ENCODE results near the gene RHOA.

DNA sequence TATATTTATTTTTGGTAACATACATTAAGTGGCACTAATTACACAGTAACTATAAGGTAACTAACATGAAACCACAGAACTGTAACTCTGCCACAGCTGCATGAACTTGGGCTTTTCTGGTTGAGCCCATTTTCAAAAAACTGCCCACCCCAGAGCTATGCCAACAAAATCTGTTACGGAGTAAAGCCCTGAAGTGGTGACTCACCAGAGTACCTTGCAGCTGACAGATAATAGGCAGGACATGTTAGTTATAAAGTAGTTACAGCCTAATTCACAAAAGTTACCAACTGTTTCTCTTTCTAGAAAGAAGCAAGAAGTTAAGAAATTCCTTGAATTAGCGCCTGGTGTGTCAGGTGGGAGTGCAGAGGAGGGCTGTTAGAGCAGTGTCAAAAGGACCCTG lies 52.2 kb downstream of the RHOA start:
- TF ChIP-seq, protein P1, sequence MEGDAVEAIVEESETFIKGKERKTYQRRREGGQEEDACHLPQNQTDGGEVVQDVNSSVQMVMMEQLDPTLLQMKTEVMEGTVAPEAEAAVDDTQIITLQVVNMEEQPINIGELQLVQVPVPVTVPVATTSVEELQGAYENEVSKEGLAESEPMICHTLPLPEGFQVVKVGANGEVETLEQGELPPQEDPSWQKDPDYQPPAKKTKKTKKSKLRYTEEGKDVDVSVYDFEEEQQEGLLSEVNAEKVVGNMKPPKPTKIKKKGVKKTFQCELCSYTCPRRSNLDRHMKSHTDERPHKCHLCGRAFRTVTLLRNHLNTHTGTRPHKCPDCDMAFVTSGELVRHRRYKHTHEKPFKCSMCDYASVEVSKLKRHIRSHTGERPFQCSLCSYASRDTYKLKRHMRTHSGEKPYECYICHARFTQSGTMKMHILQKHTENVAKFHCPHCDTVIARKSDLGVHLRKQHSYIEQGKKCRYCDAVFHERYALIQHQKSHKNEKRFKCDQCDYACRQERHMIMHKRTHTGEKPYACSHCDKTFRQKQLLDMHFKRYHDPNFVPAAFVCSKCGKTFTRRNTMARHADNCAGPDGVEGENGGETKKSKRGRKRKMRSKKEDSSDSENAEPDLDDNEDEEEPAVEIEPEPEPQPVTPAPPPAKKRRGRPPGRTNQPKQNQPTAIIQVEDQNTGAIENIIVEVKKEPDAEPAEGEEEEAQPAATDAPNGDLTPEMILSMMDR (tag by site-specific recombination; IDR thresholded peaks at IDR 0.05): no peak
- no peak for TF ChIP-seq ZNF324 (tag by site-specific recombination; IDR thresholded peaks at IDR 0.05)

Data from HEK293 (cell line).